Measurements from ENCODE around the gene FBXW11. TPM values are rescaled to one million over a fixed set of nuclear protein-coding genes. Genes with fewer than 3 reads are reported as not detected.
"Not testable (repeated sequence)": the region's sequence is repeated elsewhere in the genome, so short reads cannot be mapped to it uniquely, and the experiment has no call there.

FBXW11 gene
- total and polyA plus RNA-seq, 4 donors: 7.6 to 87.5 (median 35.2) TPM

- Histone ChIP-seq H3K4me3 (no peak overlapping the region), H3K27me3 (ENCODE audit: control insufficient read depth in 3 of 3, insufficient read depth in 3 of 3, low read length in 2 of 3) (no peaks in the 10 kb centered on the region), H3K9ac (ENCODE audit: insufficient read depth in 1 of 2, low read length in 2 of 2) (no peak overlapping the region), H3K36me3 (ENCODE audit: control insufficient read depth in 4 of 4, insufficient read depth in 4 of 4, low read length in 4 of 4) (no peaks in the 10 kb centered on the region), H3K4me1 (ENCODE audit: control insufficient read depth in 5 of 5, insufficient read depth in 5 of 5, low read length in 5 of 5) (no peaks in the 10 kb centered on the region), H3K9me3 (ENCODE audit: control insufficient read depth in 4 of 4, insufficient read depth in 3 of 4, low read length in 3 of 4) (no peaks in the 10 kb centered on the region), H3K27ac (ENCODE audit: low read depth in 1 of 2, low read length in 1 of 2) (no peak overlapping the region)
- TF ChIP-seq CTCF (IDR thresholded peaks at IDR 0.05; ENCODE audit: control extremely low read depth, extremely low read depth): no peak
- ATAC-seq (ENCODE audit: insufficient read depth, low FRiP score) (no peak), DNase-seq (no peak)
These were observed 23.4 kb upstream of the FBXW11 start for GRCh38 chr5:172029876-172030275.

GRCh38 chr5:172028167-172028566 lies 21.7 kb upstream of the FBXW11 start:
- Histone ChIP-seq H3K27me3 (ENCODE audit: control insufficient read depth in 3 of 3, insufficient read depth in 3 of 3, low read length in 2 of 3) (no peaks in the 10 kb centered on the region), H3K9me3 (ENCODE audit: control insufficient read depth in 4 of 4, insufficient read depth in 3 of 4, low read length in 3 of 4) (no peaks in the 10 kb centered on the region), H3K9ac (ENCODE audit: insufficient read depth in 1 of 2, low read length in 2 of 2) (no peak overlapping the region), H3K27ac (ENCODE audit: low read depth in 1 of 2, low read length in 1 of 2) (no peak overlapping the region), H3K36me3 (ENCODE audit: control insufficient read depth in 4 of 4, insufficient read depth in 4 of 4, low read length in 4 of 4) (no peaks in the 10 kb centered on the region), H3K4me3 (no peak overlapping the region), H3K4me1 (ENCODE audit: control insufficient read depth in 5 of 5, insufficient read depth in 5 of 5, low read length in 5 of 5) (no peaks in the 10 kb centered on the region)
- no peak for ATAC-seq (ENCODE audit: insufficient read depth, low FRiP score)
- DNase-seq: no peak
- TF ChIP-seq CTCF (IDR thresholded peaks at IDR 0.05; ENCODE audit: control extremely low read depth, extremely low read depth): no peak
- WGBS, 2 donors: 81 to 86% methylated on average over 4 of the region's 4 CpGs

GRCh38 chr5:172020110-172020786 lies 13.8 kb upstream of the FBXW11 start:
- H3K9me3 ChIP-seq (ENCODE audit: control insufficient read depth in 4 of 4, insufficient read depth in 3 of 4, low read length in 3 of 4); H3K36me3 ChIP-seq (ENCODE audit: control insufficient read depth in 4 of 4, insufficient read depth in 4 of 4, low read length in 4 of 4); H3K4me3 ChIP-seq; ATAC-seq (ENCODE audit: insufficient read depth, low FRiP score); H3K9ac ChIP-seq (ENCODE audit: insufficient read depth in 1 of 2, low read length in 2 of 2); H3K27ac ChIP-seq (ENCODE audit: low read depth in 1 of 2, low read length in 1 of 2); H3K4me1 ChIP-seq (ENCODE audit: control insufficient read depth in 5 of 5, insufficient read depth in 5 of 5, low read length in 5 of 5); H3K27me3 ChIP-seq (ENCODE audit: control insufficient read depth in 3 of 3, insufficient read depth in 3 of 3, low read length in 2 of 3): not testable (repeated sequence)
- 85 to 91% methylated on average over 10 of the region's 10 CpGs for WGBS, 2 donors
- DNase-seq: peak in 2 of 3 donors; percentile 26 to 36

GRCh38 chr5:172015346-172015745 lies 8.9 kb upstream of the FBXW11 start:
- ATAC-seq (ENCODE audit: insufficient read depth, low FRiP score): no peak
- Histone ChIP-seq H3K4me3 (no peak overlapping the region), H3K9me3 (ENCODE audit: control insufficient read depth in 4 of 4, insufficient read depth in 3 of 4, low read length in 3 of 4) (no peaks in the 10 kb centered on the region), H3K36me3 (ENCODE audit: control insufficient read depth in 4 of 4, insufficient read depth in 4 of 4, low read length in 4 of 4) (no peaks in the 10 kb centered on the region), H3K4me1 (ENCODE audit: control insufficient read depth in 5 of 5, insufficient read depth in 5 of 5, low read length in 5 of 5) (no peaks in the 10 kb centered on the region), H3K27ac (ENCODE audit: low read depth in 1 of 2, low read length in 1 of 2) (no peak overlapping the region), H3K27me3 (ENCODE audit: control insufficient read depth in 3 of 3, insufficient read depth in 3 of 3, low read length in 2 of 3) (no peaks in the 10 kb centered on the region), H3K9ac (ENCODE audit: insufficient read depth in 1 of 2, low read length in 2 of 2) (no peak overlapping the region)
- TF ChIP-seq CTCF (IDR thresholded peaks at IDR 0.05; ENCODE audit: control extremely low read depth, extremely low read depth): no peak
- no peak for DNase-seq
- 92 to 96% methylated on average over 4 of the region's 4 CpGs for WGBS, 2 donors
